PC-9 (cell line): Measurements from ENCODE around the gene ADAM23. TPM values are rescaled to one million over a fixed set of nuclear protein-coding genes. Genes with fewer than 3 reads are reported as not detected.

ENCODE experiments used
- BruUV-seq: library from RNA; stranded (reverse); fragments of 400-500 nt; replicated peaks from 2 replicates; lab custom pipeline; 2021; lab: Mats Ljungman, UMichigan
- CTCF ChIA-PET: fragments of 300-600 bp; sonication (Branson Sonifier 250); formaldehyde crosslinking; loops from one replicate; lab custom pipeline; 2022; ENCODE audit warnings: antibody characterized with exemption; lab: Charles Lee
- POLR2A ChIA-PET: fragments of 300-600 bp; sonication (Branson Sonifier 250); formaldehyde crosslinking; loops from one replicate; lab custom pipeline; 2022; ENCODE audit warnings: antibody characterized with exemption; ENCODE audit not compliant: unreplicated experiment; lab: Charles Lee
- DNase-seq, 2 experiments: peaks; one replicate each; pipeline versions ENCODE4 v3.0.0 to v3.0.0-alpha.2; 2015 to 2022; ENCODE audit warnings: mixed read lengths in 1 of 2
- H2AFZ ChIP-seq: fragments of 200-600 bp; sonication (generic); 2 replicates; pipeline ENCODE4 v1.8.1; 2017; ENCODE audit warnings: antibody characterized with exemption
- H3F3A ChIP-seq: fragments of 200-600 bp; sonication (generic); 2 replicates; pipeline ENCODE4 v1.8.1; 2017; ENCODE audit warnings: antibody characterized with exemption, mild to moderate bottlenecking, low read depth; ENCODE audit not compliant: insufficient read depth
- H3K27ac ChIP-seq: fragments of 200-600 bp; sonication (generic); 2 replicates; pipeline ENCODE4 v1.6.1; 2016; ENCODE audit warnings: mixed run types
- H3K27me3 ChIP-seq: fragments of 200-600 bp; sonication (generic); 2 replicates; pipeline ENCODE4 v1.6.1; 2016; ENCODE audit warnings: low read depth, mixed run types; ENCODE audit not compliant: insufficient read depth
- H3K36me3 ChIP-seq: fragments of 200-600 bp; sonication (generic); 2 replicates; pipeline ENCODE4 v1.6.1; 2016; ENCODE audit warnings: low read depth, mixed run types
- H3K4me1 ChIP-seq: fragments of 200-600 bp; sonication (generic); replicated peaks from 2 replicates; pipeline ENCODE4 v1.6.1; 2016; ENCODE audit warnings: mixed run types; ENCODE audit not compliant: insufficient read depth
- H3K4me2 ChIP-seq: fragments of 200-600 bp; sonication (generic); 2 replicates; pipeline ENCODE4 v1.6.1; 2017; ENCODE audit warnings: mixed run types
- H3K4me3 ChIP-seq: fragments of 200-600 bp; sonication (generic); 2 replicates; pipeline ENCODE4 v1.6.1; 2016; ENCODE audit warnings: mixed run types
- H3K79me2 ChIP-seq: fragments of 200-600 bp; sonication (generic); 2 replicates; pipeline ENCODE4 v1.6.1; 2017; ENCODE audit warnings: low read depth, mixed run types
- H3K9me2 ChIP-seq: fragments of 200-600 bp; sonication (generic); 2 replicates; pipeline ENCODE4 v1.8.1; 2017; ENCODE audit warnings: mild to moderate bottlenecking; ENCODE audit not compliant: insufficient read depth
- H3K9me3 ChIP-seq: fragments of 200-600 bp; sonication (generic); 2 replicates; pipeline ENCODE4 v1.8.1; 2016; ENCODE audit warnings: low read depth; ENCODE audit not compliant: insufficient read depth
- H4K20me1 ChIP-seq: fragments of 200-600 bp; sonication (generic); 2 replicates; pipeline ENCODE4 v1.8.1; 2017; ENCODE audit not compliant: insufficient read depth
- EZH2 ChIP-seq: fragments of 200-600 bp; sonication (generic); IDR thresholded peaks from 2 replicates; pipeline ENCODE4 v1.8.0; 2017; ENCODE audit warnings: antibody characterized with exemption, low read depth
- intact Hi-C: fragments of 100-400 bp; cut with micrococcal nuclease; formaldehyde crosslinking; loops from one replicate; pipeline ENCODE4 v1.10.0; 2022; ENCODE audit not compliant: unreplicated experiment
- total RNA-seq: library from RNA; stranded (reverse); gene quantifications from 2 replicates; pipeline ENCODE4 v1.2.3, GENCODE V29; 2021
- TF ChIP-seq, protein P1 (sequence below): fragments of 200-600 bp; sonication (generic); conservative IDR thresholded peaks from 2 replicates; pipeline ENCODE4 v1.6.1; 2017; ENCODE audit warnings: mixed run types, antibody characterized with exemption, mild to moderate bottlenecking, moderate library complexity

The ADAM23 gene
- total RNA-seq, 1 experiment from 2014 or later, result 12.0 TPM

DNA sequence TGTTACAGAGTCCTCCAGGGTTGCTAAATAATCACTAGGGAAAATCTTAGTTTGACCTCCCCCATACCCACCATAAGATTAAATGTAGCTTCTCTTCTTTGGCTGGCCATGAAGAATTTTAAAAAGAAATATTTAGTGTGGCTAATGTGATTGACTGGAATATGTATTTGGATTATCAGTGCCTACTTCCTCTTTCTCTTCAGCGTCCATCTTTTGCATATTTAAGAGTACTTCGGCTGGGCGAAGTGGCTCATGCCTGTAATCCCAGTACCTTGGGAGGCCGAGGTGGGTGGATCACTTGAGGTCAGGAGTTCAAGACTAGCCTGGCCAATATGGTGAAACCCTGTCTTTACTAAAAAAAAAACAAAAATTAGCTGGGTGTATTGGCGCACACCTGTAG lies 28.8 kb downstream of the ADAM23 start:
- intact Hi-C loops, result no loop called here
- CTCF ChIA-PET, result no interaction called here

DNA sequence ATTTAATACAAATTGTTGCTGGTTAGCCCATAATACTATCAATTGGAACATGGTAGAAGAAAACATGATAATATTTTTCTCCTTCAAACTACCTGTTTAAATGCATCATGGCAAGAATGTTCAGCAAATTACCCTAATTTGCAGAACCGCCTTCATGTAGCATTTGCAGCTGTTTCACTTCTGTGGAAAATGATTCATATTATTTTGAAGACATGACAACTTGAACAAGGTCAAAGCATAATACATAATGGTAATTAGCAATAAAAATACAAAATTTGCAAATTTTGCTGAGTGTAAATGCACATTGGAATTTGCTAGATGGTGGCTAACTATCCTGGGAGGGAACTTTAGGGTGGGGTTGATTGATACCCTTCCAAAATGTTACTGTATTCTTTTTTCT lies 30.8 kb downstream of the ADAM23 start:
- CTCF ChIA-PET, result no interaction called here
- TF ChIP-seq, protein P1, sequence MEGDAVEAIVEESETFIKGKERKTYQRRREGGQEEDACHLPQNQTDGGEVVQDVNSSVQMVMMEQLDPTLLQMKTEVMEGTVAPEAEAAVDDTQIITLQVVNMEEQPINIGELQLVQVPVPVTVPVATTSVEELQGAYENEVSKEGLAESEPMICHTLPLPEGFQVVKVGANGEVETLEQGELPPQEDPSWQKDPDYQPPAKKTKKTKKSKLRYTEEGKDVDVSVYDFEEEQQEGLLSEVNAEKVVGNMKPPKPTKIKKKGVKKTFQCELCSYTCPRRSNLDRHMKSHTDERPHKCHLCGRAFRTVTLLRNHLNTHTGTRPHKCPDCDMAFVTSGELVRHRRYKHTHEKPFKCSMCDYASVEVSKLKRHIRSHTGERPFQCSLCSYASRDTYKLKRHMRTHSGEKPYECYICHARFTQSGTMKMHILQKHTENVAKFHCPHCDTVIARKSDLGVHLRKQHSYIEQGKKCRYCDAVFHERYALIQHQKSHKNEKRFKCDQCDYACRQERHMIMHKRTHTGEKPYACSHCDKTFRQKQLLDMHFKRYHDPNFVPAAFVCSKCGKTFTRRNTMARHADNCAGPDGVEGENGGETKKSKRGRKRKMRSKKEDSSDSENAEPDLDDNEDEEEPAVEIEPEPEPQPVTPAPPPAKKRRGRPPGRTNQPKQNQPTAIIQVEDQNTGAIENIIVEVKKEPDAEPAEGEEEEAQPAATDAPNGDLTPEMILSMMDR, result no peak
- TF ChIP-seq EZH2, result no peak
- Histone ChIP-seq H3K79me2 (no peaks in the 10 kb centered on the region), H3F3A (no peaks in the 10 kb centered on the region), H3K27me3 (no peaks in the 10 kb centered on the region), H3K36me3 (no peaks in the 10 kb centered on the region), H3K9me2 (no peaks in the 10 kb centered on the region; the same call in 1 of the 2 replicates), H3K4me3 (no peak overlapping the region), H3K9me3 (no peaks in the 10 kb centered on the region), H4K20me1 (no peaks in the 10 kb centered on the region), H2AFZ (no peak overlapping the region), H3K27ac (no peak overlapping the region), H3K4me1 (no peaks in the 10 kb centered on the region), H3K4me2 (no peak overlapping the region)
- intact Hi-C loops, result no loop called here
- BruUV-seq, result no TSS peak
- POLR2A ChIA-PET, result no interaction called here
- no peak for DNase-seq

More for the DNA sequence above, 28.8 kb downstream of the ADAM23 start:
- TF ChIP-seq, protein P1, result no peak
- no peak for TF ChIP-seq EZH2
- Histone ChIP-seq H3K4me3 (no peak overlapping the region), H3K27ac (no peak overlapping the region), H2AFZ (no peak overlapping the region), H3K9me2 (no peaks in the 10 kb centered on the region; the same call in 1 of the 2 replicates), H3K27me3 (no peaks in the 10 kb centered on the region), H4K20me1 (no peaks in the 10 kb centered on the region), H3K4me2 (no peak overlapping the region), H3K4me1 (no peaks in the 10 kb centered on the region), H3K79me2 (no peaks in the 10 kb centered on the region), H3K36me3 (no peaks in the 10 kb centered on the region), H3F3A (no peaks in the 10 kb centered on the region), H3K9me3 (no peaks in the 10 kb centered on the region)
- POLR2A ChIA-PET, result interaction anchor here (0.7 kb wide), 1 partner anchor 9 kb away, joined by 5 read pairs; no protein-coding TSS in a partner anchor
- DNase-seq, result no peak
- no TSS peak for BruUV-seq

GRCh38 chr2:206477296-206477695 lies 34.0 kb downstream of the ADAM23 start:
- intact Hi-C loops, result no loop called here
- H3F3A ChIP-seq, result no peaks in the 10 kb centered on the region
- no peaks in the 10 kb centered on the region for H3K9me2 ChIP-seq
- CTCF ChIA-PET, result no interaction called here
- no peak for TF ChIP-seq EZH2
- TF ChIP-seq, protein P1, result no peak
- no peaks in the 10 kb centered on the region for H3K27me3 ChIP-seq
- DNase-seq, result no peak
- H3K4me1 ChIP-seq, result no peaks in the 10 kb centered on the region
- H3K27ac ChIP-seq, result no peak overlapping the region
- H3K4me3 ChIP-seq, result no peak overlapping the region
- POLR2A ChIA-PET, result no interaction called here
- H3K79me2 ChIP-seq, result no peaks in the 10 kb centered on the region
- H2AFZ ChIP-seq, result no peak overlapping the region
- no peaks in the 10 kb centered on the region for H3K9me3 ChIP-seq
- H3K4me2 ChIP-seq, result no peak overlapping the region
- BruUV-seq, result no TSS peak
- H4K20me1 ChIP-seq, result no peaks in the 10 kb centered on the region
- no peaks in the 10 kb centered on the region for H3K36me3 ChIP-seq
